Prostate gland (tissue), 2 donors: Measurements from ENCODE around the gene OR4D9. TPM values are rescaled to one million over a fixed set of nuclear protein-coding genes. Genes with fewer than 3 reads are reported as not detected.

Experiments used
- DNase-seq: peaks from one replicate; pipeline ENCODE4 v3.0.0-alpha.2; 2019; ENCODE audit warnings: low spot score
- H3K27ac ChIP-seq, 2 donors: fragments of 200-600 bp; sonication (generic); 2 replicates each; pipeline ENCODE4 v1.5.1; 2017 to 2019
- H3K27me3 ChIP-seq: fragments of 200-600 bp; sonication (generic); replicated peaks from 2 replicates; pipeline ENCODE4 v1.5.1; 2019; ENCODE audit not compliant: insufficient read depth
- H3K36me3 ChIP-seq, 2 donors: fragments of 200-600 bp; sonication (generic); 1 replicate in 1 of 2; 2 replicates in 1 of 2; pipeline versions ENCODE4 v1.5.1 to v1.8.1; 2017 to 2019
- H3K4me1 ChIP-seq: fragments of 200-600 bp; sonication (generic); replicated peaks from 2 replicates; pipeline ENCODE4 v1.5.1; 2019
- H3K4me3 ChIP-seq, 2 donors: fragments of 200-600 bp; sonication (generic); 2 replicates each; pipeline ENCODE4 v1.5.1; 2017 to 2019
- H3K9me3 ChIP-seq: fragments of 200-600 bp; sonication (generic); 2 replicates; pipeline ENCODE4 v1.5.1; 2017
- POLR2A ChIP-seq: fragments of 450-650 bp; IDR thresholded peaks from one replicate; pipeline ENCODE4 v1.6.1; 2016; ENCODE audit warnings: antibody characterized with exemption, mild to moderate bottlenecking
- POLR2AphosphoS5 ChIP-seq: sonication (generic); formaldehyde crosslinking; IDR thresholded peaks from one replicate; pipeline ENCODE4 v1.6.1; 2017; ENCODE audit warnings: antibody characterized with exemption
- WGBS: methylation state at CpG from one replicate; pipeline ENCODE4 v1.1.5; 2018; 5-methylcytosine and 5-hydroxymethylcytosine counted together
- intact Hi-C: fragments of 100-400 bp; cut with DNase I; formaldehyde crosslinking; loops from one replicate; pipeline ENCODE4 v1.14.2; 2022
- total RNA-seq, 2 donors: library from RNA; depleted of rRNA; stranded (reverse); fragments of >200 nt; gene quantifications; one replicate each; pipeline ENCODE4 v1.1.0, GENCODE V29; 2016
- TF ChIP-seq, protein P1 (sequence below), 4 experiments: fragments of 200-600 bp in 2 of 4; fragments of 450-650 bp in 2 of 4; sonication (generic) in 2 of 4; IDR thresholded peaks; 1 replicate in 3 of 4; 2 replicates in 1 of 4; pipeline ENCODE4 v1.5.1; 2016 to 2019; ENCODE audit warnings: antibody characterized with exemption in 4 of 4, mild to moderate bottlenecking in 2 of 4, moderate library complexity in 2 of 4

The OR4D9 gene
- total RNA-seq, 2 donors from 2014 or later: not detected

DNA sequence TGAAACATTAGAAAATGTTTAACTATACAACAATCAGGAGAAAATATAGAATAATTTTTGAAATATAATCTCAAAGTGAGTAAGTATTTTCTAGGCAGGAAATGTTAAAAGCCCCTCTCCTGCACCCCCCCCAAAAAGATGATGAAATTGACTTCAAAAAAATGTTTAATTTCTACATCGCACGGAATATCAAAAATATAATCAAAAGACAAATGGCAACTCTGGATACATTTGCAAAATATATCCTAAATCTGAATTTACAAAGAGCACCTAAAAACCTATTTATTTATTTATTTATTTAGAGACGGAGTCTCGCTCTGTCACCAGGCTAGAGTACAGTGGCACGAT lies 36.9 kb downstream of the OR4D9 start:
- Histone ChIP-seq H3K27ac (no peak overlapping the region), H3K4me3 (no peak overlapping the region), H3K27me3 (no peaks in the 10 kb centered on the region), H3K36me3 (no peaks in the 10 kb centered on the region), H3K9me3 (no peaks in the 10 kb centered on the region), H3K4me1 (no peaks in the 10 kb centered on the region)
- intact Hi-C loops: no loop called here
- no peak for DNase-seq
- TF ChIP-seq POLR2A (no peak), POLR2AphosphoS5 (no peak)
- TF ChIP-seq, protein P1, sequence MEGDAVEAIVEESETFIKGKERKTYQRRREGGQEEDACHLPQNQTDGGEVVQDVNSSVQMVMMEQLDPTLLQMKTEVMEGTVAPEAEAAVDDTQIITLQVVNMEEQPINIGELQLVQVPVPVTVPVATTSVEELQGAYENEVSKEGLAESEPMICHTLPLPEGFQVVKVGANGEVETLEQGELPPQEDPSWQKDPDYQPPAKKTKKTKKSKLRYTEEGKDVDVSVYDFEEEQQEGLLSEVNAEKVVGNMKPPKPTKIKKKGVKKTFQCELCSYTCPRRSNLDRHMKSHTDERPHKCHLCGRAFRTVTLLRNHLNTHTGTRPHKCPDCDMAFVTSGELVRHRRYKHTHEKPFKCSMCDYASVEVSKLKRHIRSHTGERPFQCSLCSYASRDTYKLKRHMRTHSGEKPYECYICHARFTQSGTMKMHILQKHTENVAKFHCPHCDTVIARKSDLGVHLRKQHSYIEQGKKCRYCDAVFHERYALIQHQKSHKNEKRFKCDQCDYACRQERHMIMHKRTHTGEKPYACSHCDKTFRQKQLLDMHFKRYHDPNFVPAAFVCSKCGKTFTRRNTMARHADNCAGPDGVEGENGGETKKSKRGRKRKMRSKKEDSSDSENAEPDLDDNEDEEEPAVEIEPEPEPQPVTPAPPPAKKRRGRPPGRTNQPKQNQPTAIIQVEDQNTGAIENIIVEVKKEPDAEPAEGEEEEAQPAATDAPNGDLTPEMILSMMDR (IDR thresholded peaks at IDR 0.05): no peak
- 98% methylated on average over 5 of the region's 5 CpGs for WGBS

DNA sequence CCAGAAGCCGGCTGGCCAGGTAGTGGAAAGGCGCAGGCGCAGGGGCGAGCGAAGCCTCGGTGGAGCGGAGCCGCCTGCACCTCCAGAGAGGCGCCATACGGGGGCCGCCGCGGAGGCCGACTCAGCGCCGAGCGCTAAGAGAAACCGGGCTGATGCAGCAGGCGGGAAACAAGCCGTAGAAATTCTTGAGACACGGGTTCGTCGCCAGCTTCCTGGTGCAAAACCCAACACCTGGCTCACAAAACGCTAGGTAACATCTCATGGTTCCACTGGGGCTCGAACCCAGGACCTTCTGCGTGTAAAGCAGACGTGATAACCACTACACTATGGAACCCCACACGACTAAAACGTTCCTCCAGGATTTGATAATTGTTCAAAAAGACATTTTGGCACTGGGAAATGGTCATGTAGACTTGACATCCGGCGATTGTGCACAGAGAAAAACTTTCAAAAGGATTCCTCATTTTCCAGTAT lies 39.1 kb downstream of the OR4D9 start:
- DNase-seq: peak; percentile 72
- Histone ChIP-seq H3K4me3 (peak overlapping the region; percentile 34 to 41), H3K9me3 (no peaks in the 10 kb centered on the region), H3K27ac (peak overlapping the region; percentile 67 to 74), H3K36me3 (no peaks in the 10 kb centered on the region), H3K27me3 (no peaks in the 10 kb centered on the region), H3K4me1 (no peaks in the 10 kb centered on the region)
- intact Hi-C loops: loop anchor here (5.0 to 10.0 kb wide), 2 partner anchors 117 to 1784 kb away; partner anchors contain the start of genes DDB1, PATL1 and TKFC
- TF ChIP-seq POLR2A: no peak
- TF ChIP-seq, protein P1 (IDR thresholded peaks at IDR 0.05): peak in 2 of 4 experiments; percentile 50 to 62
- TF ChIP-seq POLR2AphosphoS5: peak; percentile 40
- WGBS: under 1% methylated on average over 31 of the region's 31 CpGs

DNA sequence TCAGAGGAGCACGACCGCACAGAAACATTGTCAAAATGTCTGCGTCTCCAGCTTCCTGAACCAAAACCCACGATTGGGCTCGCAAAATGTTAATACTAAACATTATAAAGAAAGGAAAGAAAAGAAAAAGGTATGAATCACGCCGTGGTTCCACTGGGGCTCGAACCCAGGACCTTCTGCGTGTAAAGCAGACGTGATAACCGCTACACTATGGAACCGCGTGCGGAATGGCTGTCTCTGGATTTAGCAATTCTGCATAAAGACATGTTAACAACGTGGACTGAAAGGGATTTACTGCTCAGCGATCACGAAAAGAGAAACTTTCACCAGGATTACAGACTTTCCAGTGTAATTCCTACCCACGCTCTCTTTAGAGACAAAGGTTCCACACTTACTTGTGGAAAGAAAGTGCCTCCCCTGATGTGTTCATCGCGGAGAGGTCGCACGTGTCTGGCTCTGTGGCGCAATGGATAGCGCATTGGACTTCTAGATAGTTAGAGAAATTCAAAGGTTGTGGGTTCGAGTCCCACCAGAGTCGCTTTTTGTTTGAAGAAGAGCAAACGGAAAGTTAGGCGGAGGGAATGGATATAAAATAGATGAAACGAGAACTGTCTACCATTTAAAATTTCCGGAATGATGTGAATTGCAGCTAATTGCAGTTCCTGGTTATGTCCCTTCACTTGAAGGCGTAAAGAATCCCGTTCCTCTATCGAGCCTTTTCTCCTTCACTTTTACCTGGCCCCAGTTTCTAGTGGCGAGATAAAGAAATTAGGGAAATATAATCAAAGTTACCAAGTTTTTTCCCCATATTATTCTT lies 39.7 kb downstream of the OR4D9 start:
- intact Hi-C loops: loop anchor here (1.0 to 10.0 kb wide), 3 partner anchors 65 to 1784 kb away; partner anchors contain the start of genes DDB1, PATL1 and TKFC
- TF ChIP-seq POLR2AphosphoS5: no peak
- TF ChIP-seq POLR2A: no peak
- TF ChIP-seq, protein P1 (IDR thresholded peaks at IDR 0.05): no peak
- 1% methylated on average over 34 of the region's 34 CpGs for WGBS

DNA sequence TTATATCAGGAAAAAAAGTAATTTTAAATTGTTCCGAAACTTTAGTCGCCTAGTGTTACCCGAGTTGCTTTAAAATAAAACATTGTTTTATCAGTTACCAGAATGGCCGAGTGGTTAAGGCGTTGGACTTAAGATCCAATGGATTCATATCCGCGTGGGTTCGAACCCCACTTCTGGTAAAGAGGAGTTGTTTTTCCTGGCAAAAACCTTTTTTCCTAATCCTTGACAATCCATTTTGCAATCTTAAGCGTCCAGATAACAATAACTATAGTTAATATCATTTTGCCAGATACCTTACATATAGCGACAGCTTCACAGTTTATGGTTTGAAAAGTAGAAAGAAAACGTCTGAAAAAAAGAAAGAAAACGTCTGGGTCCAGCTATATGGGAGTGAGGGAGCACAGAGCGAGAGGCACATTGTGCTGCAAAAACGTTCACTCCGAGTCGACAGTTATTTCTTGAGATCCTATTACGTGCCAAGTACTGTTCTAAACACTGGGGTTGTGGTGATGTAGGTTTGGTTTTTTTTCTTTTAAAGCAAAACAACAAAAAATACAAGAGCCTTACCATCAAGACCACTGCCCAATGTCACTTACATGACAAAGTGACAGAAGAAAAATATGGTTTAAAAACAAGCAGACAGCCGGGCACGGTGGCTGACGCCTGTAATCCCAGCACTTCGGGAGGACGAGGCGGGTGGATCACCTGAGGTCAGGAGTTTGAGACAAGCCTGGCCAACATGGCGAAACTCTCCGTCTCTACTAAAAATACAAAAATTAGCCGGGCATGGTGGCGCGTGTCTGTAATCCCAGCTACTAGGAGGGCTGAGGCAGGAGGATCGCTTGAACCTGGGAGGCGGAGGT lies 40.6 kb downstream of the OR4D9 start:
- Histone ChIP-seq H3K36me3 (no peaks in the 10 kb centered on the region), H3K4me1 (no peaks in the 10 kb centered on the region), H3K27me3 (no peaks in the 10 kb centered on the region), H3K9me3 (no peaks in the 10 kb centered on the region), H3K4me3 (peak overlapping the region; percentile 34 to 41), H3K27ac (peak overlapping the region; percentile 67 to 74)
- TF ChIP-seq, protein P1 (IDR thresholded peaks at IDR 0.05): no peak
- no peak for TF ChIP-seq POLR2AphosphoS5
- no peak for TF ChIP-seq POLR2A
- 24% methylated on average over 30 of the region's 30 CpGs for WGBS
- intact Hi-C loops: loop anchor here (1.0 to 10.0 kb wide), 3 partner anchors 64 to 1783 kb away; partner anchors contain the start of genes DDB1, PATL1 and TKFC
- DNase-seq: no peak

More for the DNA sequence above, 39.7 kb downstream of the OR4D9 start:
- peak overlapping the region; percentile 34 to 41 for H3K4me3 ChIP-seq
- no peaks in the 10 kb centered on the region for H3K4me1 ChIP-seq
- H3K9me3 ChIP-seq: no peaks in the 10 kb centered on the region
- H3K27me3 ChIP-seq: no peaks in the 10 kb centered on the region
- peak; percentile 68 for DNase-seq
- H3K36me3 ChIP-seq: no peaks in the 10 kb centered on the region
- H3K27ac ChIP-seq: peak overlapping the region; percentile 67 to 74
